ENCODE measurements around the gene GIPC1. TPM values are rescaled to one million over a fixed set of nuclear protein-coding genes. Genes with fewer than 3 reads are reported as not detected.

GIPC1 gene
- total and polyA plus RNA-seq, 9 of the 15 experiments (the other 6 are each of a cell fraction or from before 2014, with no cell fraction given) = 0.49 to 54.7 (median 24.8) TPM

DNA sequence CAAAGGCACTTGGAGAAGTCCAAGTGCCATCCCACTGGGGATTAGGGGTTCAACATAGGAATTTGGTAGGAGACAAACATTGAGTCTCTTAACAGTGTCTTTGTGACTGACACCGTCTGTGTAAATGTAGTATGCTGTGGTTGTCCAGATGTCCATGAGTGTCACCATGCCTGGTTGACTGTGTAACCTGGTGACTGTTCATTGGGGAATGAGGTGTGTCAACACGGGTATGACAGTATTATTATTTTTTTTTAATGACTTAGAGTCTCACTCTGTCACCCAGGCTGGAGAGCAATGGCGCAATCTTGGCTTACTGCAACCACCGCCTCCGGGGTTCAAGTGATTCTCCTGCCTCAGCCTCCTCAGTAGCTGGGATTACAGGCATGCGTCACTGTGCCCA, 46.6 kb downstream of the GIPC1 start:
- Histone ChIP-seq H3K4me3 (no peak overlapping the region), H3K79me2 (ENCODE audit: control insufficient read depth, insufficient read depth, low read length) (peaks cover 7% of the 10 kb centered on the region; the same call in 1 of the 3 replicates), H3K4me2 (ENCODE audit: insufficient read depth, low read length) (no peak overlapping the region), H3K9me3 (replicated peaks; ENCODE audit: control insufficient read depth, insufficient read depth, low read depth, low read length) (no peaks in the 10 kb centered on the region), H3K36me3 (ENCODE audit: control insufficient read depth, insufficient read depth, low read length) (peaks cover 68% of the 10 kb centered on the region), H2AFZ (ENCODE audit: low read depth, low read length) (no peak overlapping the region), H4K20me1 (replicated peaks; ENCODE audit: control insufficient read depth, insufficient read depth, low read length) (no peaks in the 10 kb centered on the region), H3K27ac (ENCODE audit: extremely low read depth, low read depth, low read length) (no peak overlapping the region), H3K9me1 (ENCODE audit: control insufficient read depth, insufficient read depth, low read length) (peaks cover 5% of the 10 kb centered on the region), H3K9ac (ENCODE audit: insufficient read depth in 1 of 2, low read depth in 2 of 2, low read length in 2 of 2) (no peak overlapping the region; a peak in 1 of 4 replicates), H3K27me3 (ENCODE audit: control insufficient read depth in 2 of 2, insufficient read depth in 2 of 2, low read length in 2 of 2) (no peaks in the 10 kb centered on the region), H3K4me1 (replicated peaks in 1 of 2; ENCODE audit: control insufficient read depth in 2 of 2, insufficient read depth in 2 of 2, low read length in 2 of 2) (peaks cover 6 to 23% of the 10 kb centered on the region in 2 experiments; a peak in 4 of 5 replicates)
- POLR2A ChIA-PET = interaction anchor here (1.1 to 1.3 kb wide), 2 partner anchors 10 to 14 kb away, joined by 3 to 5 read pairs; no protein-coding TSS in a partner anchor
- TF ChIP-seq RCOR1 (IDR thresholded peaks at IDR 0.05; ENCODE audit: borderline replicate concordance in 1 of 2, low read depth in 2 of 2, low read length in 2 of 2) = no peak
- TF ChIP-seq CEBPB (tag; IDR thresholded peaks at IDR 0.05) = peak; percentile 33; the same call in 1 of the 2 replicates
- TF ChIP-seq, protein P1, sequence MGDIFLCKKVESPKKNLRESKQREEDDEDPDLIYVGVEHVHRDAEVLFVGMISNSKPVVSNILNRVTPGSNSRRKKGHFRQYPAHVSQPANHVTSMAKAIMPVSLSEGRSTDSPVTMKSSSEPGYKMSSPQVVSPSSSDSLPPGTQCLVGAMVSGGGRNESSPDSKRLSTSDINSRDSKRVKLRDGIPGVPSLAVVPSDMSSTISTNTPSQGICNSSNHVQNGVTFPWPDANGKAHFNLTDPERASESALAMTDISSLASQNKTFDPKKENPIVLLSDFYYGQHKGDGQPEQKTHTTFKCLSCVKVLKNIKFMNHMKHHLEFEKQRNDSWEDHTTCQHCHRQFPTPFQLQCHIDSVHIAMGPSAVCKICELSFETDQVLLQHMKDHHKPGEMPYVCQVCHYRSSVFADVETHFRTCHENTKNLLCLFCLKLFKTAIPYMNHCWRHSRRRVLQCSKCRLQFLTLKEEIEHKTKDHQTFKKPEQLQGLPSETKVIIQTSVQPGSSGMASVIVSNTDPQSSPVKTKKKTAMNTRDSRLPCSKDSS (IDR thresholded peaks at IDR 0.05; ENCODE audit: low read depth, partially characterized antibody) = no peak
- TF ChIP-seq, protein P2, sequence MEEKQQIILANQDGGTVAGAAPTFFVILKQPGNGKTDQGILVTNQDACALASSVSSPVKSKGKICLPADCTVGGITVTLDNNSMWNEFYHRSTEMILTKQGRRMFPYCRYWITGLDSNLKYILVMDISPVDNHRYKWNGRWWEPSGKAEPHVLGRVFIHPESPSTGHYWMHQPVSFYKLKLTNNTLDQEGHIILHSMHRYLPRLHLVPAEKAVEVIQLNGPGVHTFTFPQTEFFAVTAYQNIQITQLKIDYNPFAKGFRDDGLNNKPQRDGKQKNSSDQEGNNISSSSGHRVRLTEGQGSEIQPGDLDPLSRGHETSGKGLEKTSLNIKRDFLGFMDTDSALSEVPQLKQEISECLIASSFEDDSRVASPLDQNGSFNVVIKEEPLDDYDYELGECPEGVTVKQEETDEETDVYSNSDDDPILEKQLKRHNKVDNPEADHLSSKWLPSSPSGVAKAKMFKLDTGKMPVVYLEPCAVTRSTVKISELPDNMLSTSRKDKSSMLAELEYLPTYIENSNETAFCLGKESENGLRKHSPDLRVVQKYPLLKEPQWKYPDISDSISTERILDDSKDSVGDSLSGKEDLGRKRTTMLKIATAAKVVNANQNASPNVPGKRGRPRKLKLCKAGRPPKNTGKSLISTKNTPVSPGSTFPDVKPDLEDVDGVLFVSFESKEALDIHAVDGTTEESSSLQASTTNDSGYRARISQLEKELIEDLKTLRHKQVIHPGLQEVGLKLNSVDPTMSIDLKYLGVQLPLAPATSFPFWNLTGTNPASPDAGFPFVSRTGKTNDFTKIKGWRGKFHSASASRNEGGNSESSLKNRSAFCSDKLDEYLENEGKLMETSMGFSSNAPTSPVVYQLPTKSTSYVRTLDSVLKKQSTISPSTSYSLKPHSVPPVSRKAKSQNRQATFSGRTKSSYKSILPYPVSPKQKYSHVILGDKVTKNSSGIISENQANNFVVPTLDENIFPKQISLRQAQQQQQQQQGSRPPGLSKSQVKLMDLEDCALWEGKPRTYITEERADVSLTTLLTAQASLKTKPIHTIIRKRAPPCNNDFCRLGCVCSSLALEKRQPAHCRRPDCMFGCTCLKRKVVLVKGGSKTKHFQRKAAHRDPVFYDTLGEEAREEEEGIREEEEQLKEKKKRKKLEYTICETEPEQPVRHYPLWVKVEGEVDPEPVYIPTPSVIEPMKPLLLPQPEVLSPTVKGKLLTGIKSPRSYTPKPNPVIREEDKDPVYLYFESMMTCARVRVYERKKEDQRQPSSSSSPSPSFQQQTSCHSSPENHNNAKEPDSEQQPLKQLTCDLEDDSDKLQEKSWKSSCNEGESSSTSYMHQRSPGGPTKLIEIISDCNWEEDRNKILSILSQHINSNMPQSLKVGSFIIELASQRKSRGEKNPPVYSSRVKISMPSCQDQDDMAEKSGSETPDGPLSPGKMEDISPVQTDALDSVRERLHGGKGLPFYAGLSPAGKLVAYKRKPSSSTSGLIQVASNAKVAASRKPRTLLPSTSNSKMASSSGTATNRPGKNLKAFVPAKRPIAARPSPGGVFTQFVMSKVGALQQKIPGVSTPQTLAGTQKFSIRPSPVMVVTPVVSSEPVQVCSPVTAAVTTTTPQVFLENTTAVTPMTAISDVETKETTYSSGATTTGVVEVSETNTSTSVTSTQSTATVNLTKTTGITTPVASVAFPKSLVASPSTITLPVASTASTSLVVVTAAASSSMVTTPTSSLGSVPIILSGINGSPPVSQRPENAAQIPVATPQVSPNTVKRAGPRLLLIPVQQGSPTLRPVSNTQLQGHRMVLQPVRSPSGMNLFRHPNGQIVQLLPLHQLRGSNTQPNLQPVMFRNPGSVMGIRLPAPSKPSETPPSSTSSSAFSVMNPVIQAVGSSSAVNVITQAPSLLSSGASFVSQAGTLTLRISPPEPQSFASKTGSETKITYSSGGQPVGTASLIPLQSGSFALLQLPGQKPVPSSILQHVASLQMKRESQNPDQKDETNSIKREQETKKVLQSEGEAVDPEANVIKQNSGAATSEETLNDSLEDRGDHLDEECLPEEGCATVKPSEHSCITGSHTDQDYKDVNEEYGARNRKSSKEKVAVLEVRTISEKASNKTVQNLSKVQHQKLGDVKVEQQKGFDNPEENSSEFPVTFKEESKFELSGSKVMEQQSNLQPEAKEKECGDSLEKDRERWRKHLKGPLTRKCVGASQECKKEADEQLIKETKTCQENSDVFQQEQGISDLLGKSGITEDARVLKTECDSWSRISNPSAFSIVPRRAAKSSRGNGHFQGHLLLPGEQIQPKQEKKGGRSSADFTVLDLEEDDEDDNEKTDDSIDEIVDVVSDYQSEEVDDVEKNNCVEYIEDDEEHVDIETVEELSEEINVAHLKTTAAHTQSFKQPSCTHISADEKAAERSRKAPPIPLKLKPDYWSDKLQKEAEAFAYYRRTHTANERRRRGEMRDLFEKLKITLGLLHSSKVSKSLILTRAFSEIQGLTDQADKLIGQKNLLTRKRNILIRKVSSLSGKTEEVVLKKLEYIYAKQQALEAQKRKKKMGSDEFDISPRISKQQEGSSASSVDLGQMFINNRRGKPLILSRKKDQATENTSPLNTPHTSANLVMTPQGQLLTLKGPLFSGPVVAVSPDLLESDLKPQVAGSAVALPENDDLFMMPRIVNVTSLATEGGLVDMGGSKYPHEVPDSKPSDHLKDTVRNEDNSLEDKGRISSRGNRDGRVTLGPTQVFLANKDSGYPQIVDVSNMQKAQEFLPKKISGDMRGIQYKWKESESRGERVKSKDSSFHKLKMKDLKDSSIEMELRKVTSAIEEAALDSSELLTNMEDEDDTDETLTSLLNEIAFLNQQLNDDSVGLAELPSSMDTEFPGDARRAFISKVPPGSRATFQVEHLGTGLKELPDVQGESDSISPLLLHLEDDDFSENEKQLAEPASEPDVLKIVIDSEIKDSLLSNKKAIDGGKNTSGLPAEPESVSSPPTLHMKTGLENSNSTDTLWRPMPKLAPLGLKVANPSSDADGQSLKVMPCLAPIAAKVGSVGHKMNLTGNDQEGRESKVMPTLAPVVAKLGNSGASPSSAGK (IDR thresholded peaks at IDR 0.05) = no peak
- no peak for TF ChIP-seq ZNF282 (CRISPR knock-in tag; IDR thresholded peaks at IDR 0.05)
- no peak for TF ChIP-seq CBX8 (IDR thresholded peaks at IDR 0.05; ENCODE audit: borderline replicate concordance, extremely low read depth, low read depth, low read length, poor library complexity, severe bottlenecking)
- 87% methylated on average over 6 of the region's 6 CpGs for WGBS (ENCODE audit: insufficient coverage, low coverage, missing lambda C conversion rate)
- CTCF ChIA-PET (ENCODE audit: low intra/inter-chr PET ratio) = no interaction called here
- in situ Hi-C loops (cut with MboI) = no loop called here
- ATAC-seq (no peak), FAIRE-seq (no peak), DNase-seq (ENCODE audit: extremely low read depth in 1 of 4, low spot score in 3 of 4) (no peak)
- intact Hi-C loops (cut with micrococcal nuclease) = no loop called here
- BruUV-seq (replicated peaks) = no TSS peak

Measured in K562 (cell line).